Astrocyte of the spinal cord (primary cell): ENCODE measurements around the gene ZC3H8.

Experiments
- DNase-seq: peaks from one replicate; pipeline ENCODE4 v3.0.0; 2011; ENCODE audit warnings: low read depth, low spot score
- H3K4me3 ChIP-seq: 2 replicates; pipeline ENCODE4 v1.5.1; 2011; ENCODE audit warnings: low read depth, mild to moderate bottlenecking, low read length, moderate library complexity
- CTCF ChIP-seq: IDR thresholded peaks from 2 replicates; pipeline ENCODE4 v1.5.1; 2012; ENCODE audit warnings: low read depth, mild to moderate bottlenecking, low read length, inconsistent platforms
- in situ Hi-C: cut with HindIII; loops from 2 replicates; pipeline ENCODE4 v1.10.0; 2017; ENCODE audit warnings: low sequenced_read_pairs

ZC3H8 gene

DNA sequence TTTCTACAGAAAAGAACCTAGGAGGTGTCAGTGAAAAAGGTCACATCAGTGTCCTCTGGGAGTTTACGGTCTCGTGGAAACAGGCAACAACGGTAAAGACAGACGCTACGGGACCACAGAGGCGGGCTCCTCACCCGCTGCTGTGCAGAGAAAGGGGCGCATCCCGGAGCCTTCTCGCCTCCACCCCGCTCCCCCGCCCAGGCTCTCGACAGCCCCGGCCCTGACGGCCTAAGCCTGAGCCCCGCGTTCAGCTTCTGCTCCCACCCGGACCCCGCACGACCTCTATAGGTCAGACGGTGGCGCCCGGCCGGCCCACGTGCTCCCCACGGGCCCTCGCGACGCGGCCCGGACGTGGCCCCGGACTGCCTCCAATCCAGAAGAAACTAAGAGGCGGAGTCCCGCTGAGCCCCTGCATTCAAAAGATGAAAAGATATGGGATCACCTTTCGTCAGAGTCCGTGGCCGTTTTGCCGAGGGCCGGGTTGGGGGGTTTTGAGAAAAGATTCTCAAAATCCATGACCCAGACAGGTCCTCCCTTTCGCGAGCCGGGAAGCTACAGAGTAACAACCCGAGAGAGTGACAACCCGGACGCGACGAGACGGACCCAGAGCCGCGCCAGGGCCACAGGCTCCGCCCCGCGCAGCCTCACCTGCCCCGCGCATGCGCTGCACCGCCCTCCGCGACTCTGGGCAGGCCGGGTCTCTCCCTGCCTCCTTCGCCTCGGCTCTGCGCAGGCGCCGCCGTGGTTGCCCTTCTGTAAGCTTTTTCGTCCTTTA, at the start of gene ZC3H8:
TSS of gene ZC3H8 (minus strand) at position 577 of the 775 bp plus-strand sequence. CDS start at position 516, 61 bp downstream.
- no peak for TF ChIP-seq CTCF
- peak; percentile 80 for DNase-seq
- peak within 1 kb of the TSS; percentile 73 for H3K4me3 ChIP-seq
- in situ Hi-C loops, result no loop called here

GRCh38 chr2:112304298-112304941, 49.6 kb upstream of the ZC3H8 start:
- in situ Hi-C loops, result no loop called here

GRCh38 chr2:112301973-112302372, 47.1 kb upstream of the ZC3H8 start:
- TF ChIP-seq CTCF, result no peak

More at GRCh38 chr2:112304298-112304941, 49.6 kb upstream of the ZC3H8 start:
- H3K4me3 ChIP-seq, result no peak overlapping the region
- TF ChIP-seq CTCF, result no peak
- DNase-seq, result no peak

GRCh38 chr2:112301171-112301584, 46.3 kb upstream of the ZC3H8 start:
- H3K4me3 ChIP-seq, result no peak overlapping the region
- no peak for TF ChIP-seq CTCF
- peak; percentile 18 for DNase-seq
- in situ Hi-C loops, result no loop called here

More at GRCh38 chr2:112301973-112302372, 47.1 kb upstream of the ZC3H8 start:
- no peak overlapping the region for H3K4me3 ChIP-seq
- in situ Hi-C loops, result no loop called here
- no peak for DNase-seq

DNA sequence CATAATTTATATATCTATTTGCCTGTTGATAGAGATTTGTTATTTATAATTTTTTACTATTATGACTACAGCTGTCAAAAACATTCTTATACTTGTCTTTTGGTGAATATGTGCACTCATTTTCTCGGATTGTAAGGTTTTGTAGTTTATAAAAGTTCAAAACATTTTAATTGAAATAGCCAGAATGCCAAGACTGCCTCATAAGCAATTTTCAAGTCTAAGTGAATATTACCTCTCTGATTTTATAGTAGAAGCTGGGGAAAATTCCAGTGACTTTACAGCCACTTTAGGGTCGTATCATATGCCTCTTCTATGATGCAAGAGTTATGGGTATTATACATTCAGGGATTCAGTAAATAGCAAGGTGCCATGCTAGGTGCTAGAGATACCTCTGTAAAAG, 41.6 kb upstream of the ZC3H8 start:
- no peak for DNase-seq
- no peak for TF ChIP-seq CTCF
- H3K4me3 ChIP-seq, result no peak overlapping the region
- in situ Hi-C loops, result no loop called here

GRCh38 chr2:112295407-112296078, 40.7 kb upstream of the ZC3H8 start:
- no peak overlapping the region for H3K4me3 ChIP-seq
- in situ Hi-C loops, result no loop called here
- no peak for TF ChIP-seq CTCF
- no peak for DNase-seq
